GM23248 (cell line): ENCODE results near the gene XKR3. TPM values are rescaled to one million over a fixed set of nuclear protein-coding genes. Genes with fewer than 3 reads are reported as not detected.

Experiments
- DNase-seq: peaks from one replicate; pipeline ENCODE4 v3.0.0-alpha.2; 2015
- H2AFZ ChIP-seq: fragments of 200-600 bp; sonication (generic); 2 replicates; pipeline ENCODE4 v1.6.1; 2016; ENCODE audit warnings: antibody characterized with exemption
- H3F3A ChIP-seq: fragments of 200-600 bp; sonication (generic); 2 replicates; pipeline ENCODE4 v1.6.1; 2016; ENCODE audit warnings: mild to moderate bottlenecking, antibody characterized with exemption, mixed run types; ENCODE audit not compliant: insufficient read depth
- H3K27ac ChIP-seq: fragments of 200-600 bp; sonication (generic); 2 replicates; pipeline ENCODE4 v1.5.1; 2016; ENCODE audit warnings: mild to moderate bottlenecking
- H3K27me3 ChIP-seq: fragments of 200-600 bp; sonication (generic); replicated peaks from 2 replicates; pipeline ENCODE4 v1.6.1; 2016; ENCODE audit warnings: mild to moderate bottlenecking; ENCODE audit not compliant: insufficient read depth
- H3K36me3 ChIP-seq: fragments of 200-600 bp; sonication (generic); 2 replicates; pipeline ENCODE4 v1.6.1; 2016; ENCODE audit warnings: low read depth, mild to moderate bottlenecking
- H3K4me1 ChIP-seq: fragments of 200-600 bp; sonication (generic); 2 replicates; pipeline ENCODE4 v1.6.1; 2016; ENCODE audit warnings: mild to moderate bottlenecking; ENCODE audit not compliant: insufficient read depth
- H3K4me2 ChIP-seq: fragments of 200-600 bp; sonication (generic); one replicate; pipeline ENCODE4 v1.6.1; 2016; ENCODE audit warnings: mild to moderate bottlenecking; ENCODE audit not compliant: unreplicated experiment
- H3K4me3 ChIP-seq: fragments of 200-600 bp; sonication (generic); 2 replicates; pipeline ENCODE4 v1.5.1; 2016; ENCODE audit warnings: mild to moderate bottlenecking
- H3K79me2 ChIP-seq: fragments of 200-600 bp; sonication (generic); 2 replicates; pipeline ENCODE4 v1.6.1; 2016; ENCODE audit warnings: mild to moderate bottlenecking; ENCODE audit not compliant: insufficient read depth
- H3K9ac ChIP-seq: fragments of 200-600 bp; sonication (generic); 2 replicates; pipeline ENCODE4 v1.6.1; 2016; ENCODE audit warnings: mild to moderate bottlenecking
- H3K9me2 ChIP-seq: fragments of 200-600 bp; sonication (generic); 2 replicates; pipeline ENCODE4 v1.6.1; 2016; ENCODE audit warnings: mixed run types, mild to moderate bottlenecking, moderate library complexity; ENCODE audit not compliant: insufficient read depth
- H3K9me3 ChIP-seq: fragments of 200-600 bp; sonication (generic); one replicate; pipeline ENCODE4 v1.6.1; 2017; ENCODE audit warnings: low read depth
- H4K20me1 ChIP-seq: fragments of 200-600 bp; sonication (generic); 2 replicates; pipeline ENCODE4 v1.6.0; 2016; ENCODE audit not compliant: insufficient read depth
- EZH2 ChIP-seq: fragments of 200-600 bp; sonication (generic); IDR thresholded peaks from 2 replicates; pipeline ENCODE4 v1.6.1; 2018; ENCODE audit warnings: antibody characterized with exemption, mild to moderate bottlenecking; ENCODE audit not compliant: insufficient read depth, poor library complexity, severe bottlenecking
- EZH2phosphoT487 ChIP-seq: fragments of 200-600 bp; sonication (generic); IDR thresholded peaks from 2 replicates; pipeline ENCODE4 v1.6.1; 2018; ENCODE audit warnings: antibody characterized with exemption, moderate library complexity, mild to moderate bottlenecking, low read depth; ENCODE audit not compliant: insufficient read depth
- WGBS, 2 experiments: methylation state at CpG; one replicate each; pipeline ENCODE4 v1.1.6; 2015 to 2017; ENCODE audit warnings: low lambda C conversion rate in 2 of 2, low coverage in 1 of 2; ENCODE audit errors: missing lambda C conversion rate in 2 of 2; 5-methylcytosine and 5-hydroxymethylcytosine counted together
- in situ Hi-C: fragments of 300-500 bp; cut with MboI; formaldehyde crosslinking; loops from 2 replicates; pipeline ENCODE4 v1.15.0; 2020
- polyA plus RNA-seq: library from polyadenylated mRNA; unstranded; fragments of >200 nt; fragmentation: Nextera tagmentation; extraction: Ambion mirVana; gene quantifications from 2 replicates; pipeline ENCODE4 v1.2.1, GENCODE V29; 2016
- total RNA-seq: library from RNA; depleted of rRNA; stranded (reverse); fragments of >200 nt; shearing (Covaris generic); gene quantifications from 2 replicates; pipeline ENCODE4 v1.2.3, GENCODE V29; 2014

Gene XKR3
- total and polyA plus RNA-seq, 2 experiments from 2014 or later = not detected

DNA sequence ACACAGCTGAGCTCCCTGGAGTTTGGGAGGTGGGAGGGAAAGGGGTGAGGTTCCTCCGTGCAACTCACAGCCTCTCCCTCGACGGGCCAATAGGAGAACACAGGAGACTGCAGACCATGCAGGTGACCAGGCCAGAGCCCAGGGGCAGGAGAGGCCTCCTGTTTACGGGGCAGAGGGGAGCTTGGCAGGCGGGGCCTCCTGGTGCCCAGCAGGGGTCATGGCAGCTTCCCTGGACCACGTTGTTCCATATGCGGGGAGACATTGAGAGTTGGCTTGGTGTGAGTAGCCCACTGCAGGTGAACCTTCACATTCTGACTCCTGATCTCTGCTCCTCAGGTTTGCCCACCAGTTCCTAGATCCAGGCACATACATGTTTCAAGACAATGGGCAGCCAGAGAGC is 19.3 kb upstream of the XKR3 start:
- no peak overlapping the region for H2AFZ ChIP-seq
- no peak overlapping the region for H3K4me2 ChIP-seq
- no peaks in the 10 kb centered on the region for H3F3A ChIP-seq
- H3K27me3 ChIP-seq = no peaks in the 10 kb centered on the region
- in situ Hi-C loops = no loop called here
- H3K9ac ChIP-seq = no peak overlapping the region
- H3K27ac ChIP-seq = no peak overlapping the region
- WGBS, 2 experiments = 66 to 82% methylated on average over 5 to 7 of the region's 7 CpGs
- no peaks in the 10 kb centered on the region for H3K9me2 ChIP-seq
- H4K20me1 ChIP-seq = no peaks in the 10 kb centered on the region
- H3K36me3 ChIP-seq = no peaks in the 10 kb centered on the region
- no peaks in the 10 kb centered on the region for H3K79me2 ChIP-seq
- no peak for DNase-seq
- H3K9me3 ChIP-seq = no peaks in the 10 kb centered on the region
- no peak overlapping the region for H3K4me3 ChIP-seq
- TF ChIP-seq EZH2phosphoT487 = no peak
- no peak for TF ChIP-seq EZH2
- H3K4me1 ChIP-seq = no peaks in the 10 kb centered on the region

DNA sequence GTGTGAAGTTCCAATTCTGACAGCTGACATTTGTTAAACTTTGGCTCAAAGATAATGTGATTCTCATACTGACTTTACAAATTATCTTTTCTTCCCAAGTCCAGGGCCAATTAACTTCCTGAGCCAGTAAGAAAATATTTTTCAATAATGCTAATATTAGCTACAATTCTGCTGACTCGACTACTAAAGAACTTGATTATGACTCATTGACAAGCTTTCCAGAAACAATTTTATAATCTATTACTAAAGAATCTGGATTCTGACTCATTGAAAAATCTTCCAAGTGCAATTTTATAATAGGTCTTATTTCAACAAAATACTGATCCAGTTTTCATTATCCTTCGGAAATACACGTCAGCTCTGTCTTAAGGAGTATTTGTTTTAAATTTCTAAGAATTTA is 12.9 kb upstream of the XKR3 start:
- in situ Hi-C loops = no loop called here
- peaks cover 27% of the 10 kb centered on the region for H3K4me1 ChIP-seq
- no peaks in the 10 kb centered on the region for H3K36me3 ChIP-seq
- H4K20me1 ChIP-seq = no peaks in the 10 kb centered on the region
- peak; percentile 78 for DNase-seq
- H3K27ac ChIP-seq = peak overlapping the region; percentile 29
- H3K4me3 ChIP-seq = peak overlapping the region; percentile 35
- no peaks in the 10 kb centered on the region for H3K79me2 ChIP-seq
- H2AFZ ChIP-seq = peak overlapping the region; percentile 22; the same call in 1 of the 2 replicates
- no peaks in the 10 kb centered on the region for H3K27me3 ChIP-seq
- H3K9ac ChIP-seq = no peak overlapping the region
- H3F3A ChIP-seq = peaks cover 17% of the 10 kb centered on the region
- H3K4me2 ChIP-seq = peak overlapping the region; percentile 65
- H3K9me2 ChIP-seq = no peaks in the 10 kb centered on the region
- TF ChIP-seq EZH2phosphoT487 = no peak
- no peak for TF ChIP-seq EZH2
- H3K9me3 ChIP-seq = no peaks in the 10 kb centered on the region
- WGBS, 2 experiments = 1 to 3% methylated on average over 3 of the region's 3 CpGs

DNA sequence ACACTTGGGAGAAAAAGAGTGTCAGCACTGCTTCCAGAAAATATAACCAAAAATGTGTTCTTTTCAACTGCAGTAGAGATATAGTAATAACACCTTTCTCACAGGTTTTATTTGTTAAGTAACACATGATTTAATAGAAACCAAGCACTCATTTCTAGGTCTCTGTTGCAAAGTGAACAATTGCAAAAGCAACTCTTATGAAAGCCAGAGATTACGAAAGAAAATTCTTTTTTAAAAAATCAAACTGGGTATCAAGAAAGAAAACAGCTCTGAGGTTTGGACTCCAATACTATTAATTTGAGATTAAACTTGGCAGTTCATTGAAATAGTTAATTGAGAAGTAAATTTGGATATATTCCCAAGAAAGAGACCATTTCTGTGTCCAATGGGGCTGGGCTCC is 9.8 kb upstream of the XKR3 start:
- H3K9me2 ChIP-seq = no peaks in the 10 kb centered on the region
- no peaks in the 10 kb centered on the region for H3K9me3 ChIP-seq
- peak; percentile 19 for DNase-seq
- no peaks in the 10 kb centered on the region for H4K20me1 ChIP-seq
- no peak for TF ChIP-seq EZH2phosphoT487
- no peak overlapping the region for H3K4me2 ChIP-seq
- H3K4me1 ChIP-seq = peaks cover 27% of the 10 kb centered on the region
- H3F3A ChIP-seq = peaks cover 17% of the 10 kb centered on the region
- no peaks in the 10 kb centered on the region for H3K79me2 ChIP-seq
- H3K4me3 ChIP-seq = no peak overlapping the region
- WGBS, 2 experiments = 76 to 77% methylated on average over 1 of the region's 1 CpG
- H3K36me3 ChIP-seq = no peaks in the 10 kb centered on the region
- in situ Hi-C loops = no loop called here
- no peaks in the 10 kb centered on the region for H3K27me3 ChIP-seq
- H3K9ac ChIP-seq = no peak overlapping the region
- H2AFZ ChIP-seq = no peak overlapping the region
- no peak overlapping the region for H3K27ac ChIP-seq

DNA sequence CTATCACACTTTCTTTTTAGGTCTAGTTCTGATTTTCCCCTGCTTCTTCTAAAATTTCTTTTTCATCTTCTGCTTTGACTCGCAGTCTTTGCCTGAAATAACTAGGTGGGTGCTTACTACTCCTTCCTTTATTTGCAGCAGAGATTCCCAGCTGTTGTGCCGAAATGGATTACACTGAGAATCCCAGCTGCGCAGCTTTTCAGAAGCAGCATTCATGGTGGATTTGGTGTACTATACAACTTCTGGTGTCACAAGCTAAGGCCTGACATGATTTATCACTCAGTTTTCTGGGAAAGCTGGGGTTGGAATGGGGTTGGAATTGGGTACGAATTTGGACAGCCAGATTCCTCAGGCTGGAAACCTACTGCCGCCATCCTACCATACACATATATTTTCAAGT is 6.0 kb upstream of the XKR3 start:
- no peak overlapping the region for H3K4me3 ChIP-seq
- TF ChIP-seq EZH2phosphoT487 (no peak), EZH2 (no peak)
- no peak for DNase-seq

DNA sequence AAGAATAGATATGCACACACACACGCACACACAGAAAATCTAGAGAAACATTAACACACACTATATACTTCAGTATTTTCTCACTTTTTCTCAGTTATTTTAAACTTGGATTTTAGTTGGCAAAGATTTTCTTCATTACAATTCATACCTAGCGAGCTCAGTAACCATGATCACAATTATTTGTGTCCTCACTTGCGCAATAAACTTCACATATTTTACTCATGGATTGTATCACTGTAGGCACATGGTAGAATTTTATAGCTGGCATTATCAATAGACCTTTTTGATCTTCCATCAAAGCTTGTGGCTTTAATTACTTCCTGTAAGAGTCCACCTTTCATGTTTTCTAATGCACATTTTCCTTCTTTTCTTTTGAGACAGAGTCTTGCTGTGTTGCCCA is 4.8 kb upstream of the XKR3 start:
- peaks cover 26% of the 10 kb centered on the region for H3K4me1 ChIP-seq
- DNase-seq = no peak
- H3K27ac ChIP-seq = no peak overlapping the region
- in situ Hi-C loops = no loop called here
- no peaks in the 10 kb centered on the region for H3K79me2 ChIP-seq
- no peak for TF ChIP-seq EZH2phosphoT487
- no peak for TF ChIP-seq EZH2
- H3K27me3 ChIP-seq = no peaks in the 10 kb centered on the region
- no peaks in the 10 kb centered on the region for H4K20me1 ChIP-seq
- 91 to 95% methylated on average over 3 of the region's 3 CpGs for WGBS, 2 experiments
- H2AFZ ChIP-seq = no peak overlapping the region
- H3F3A ChIP-seq = no peaks in the 10 kb centered on the region
- H3K36me3 ChIP-seq = no peaks in the 10 kb centered on the region
- no peaks in the 10 kb centered on the region for H3K9me2 ChIP-seq
- H3K9me3 ChIP-seq = no peaks in the 10 kb centered on the region
- no peak overlapping the region for H3K9ac ChIP-seq
- no peak overlapping the region for H3K4me2 ChIP-seq
- no peak overlapping the region for H3K4me3 ChIP-seq

More for the DNA sequence above, 6.0 kb upstream of the XKR3 start:
- H3K9me3 ChIP-seq = no peaks in the 10 kb centered on the region
- H3K79me2 ChIP-seq = no peaks in the 10 kb centered on the region
- H3F3A ChIP-seq = no peaks in the 10 kb centered on the region
- H3K27ac ChIP-seq = no peak overlapping the region
- in situ Hi-C loops = no loop called here
- no peaks in the 10 kb centered on the region for H3K27me3 ChIP-seq
- no peaks in the 10 kb centered on the region for H3K9me2 ChIP-seq
- no peaks in the 10 kb centered on the region for H4K20me1 ChIP-seq
- H3K4me2 ChIP-seq = no peak overlapping the region
- no peak overlapping the region for H2AFZ ChIP-seq
- no peak overlapping the region for H3K9ac ChIP-seq
- WGBS, 2 experiments = 85 to 87% methylated on average over 5 of the region's 5 CpGs
- H3K4me1 ChIP-seq = peaks cover 21% of the 10 kb centered on the region
- H3K36me3 ChIP-seq = no peaks in the 10 kb centered on the region
